Parathyroid adenoma (tissue), 2 donors: ENCODE results near the gene ST6GALNAC6.

ENCODE experiments used
- H2AFZ ChIP-seq: fragments of 300-600 bp; sonication (generic); one replicate; pipeline ENCODE4 v1.7.0; 2017; ENCODE audit warnings: antibody characterized with exemption, mild to moderate bottlenecking
- H3K27ac ChIP-seq: fragments of 300-600 bp; sonication (generic); one replicate; pipeline ENCODE4 v1.7.0; 2017
- H3K27me3 ChIP-seq: fragments of 300-600 bp; sonication (generic); one replicate; pipeline ENCODE4 v1.7.0; 2017; ENCODE audit warnings: low read length; ENCODE audit not compliant: control insufficient read depth, insufficient read depth
- H3K36me3 ChIP-seq: fragments of 300-600 bp; sonication (generic); one replicate; pipeline ENCODE4 v1.7.0; 2017; ENCODE audit warnings: low read length; ENCODE audit not compliant: control insufficient read depth, insufficient read depth
- H3K4me1 ChIP-seq: fragments of 300-600 bp; sonication (generic); one replicate; pipeline ENCODE4 v1.7.0; 2017; ENCODE audit warnings: control low read depth
- H3K4me2 ChIP-seq: fragments of 300-600 bp; sonication (generic); one replicate; pipeline ENCODE4 v1.7.0; 2017; ENCODE audit warnings: low read length
- H3K4me3 ChIP-seq: fragments of 300-600 bp; sonication (generic); one replicate; pipeline ENCODE4 v1.7.0; 2017; ENCODE audit warnings: low read depth, low read length
- H3K79me2 ChIP-seq: fragments of 300-600 bp; sonication (generic); one replicate; pipeline ENCODE4 v1.7.0; 2017; ENCODE audit warnings: control low read depth
- H3K9ac ChIP-seq: fragments of 300-600 bp; sonication (generic); one replicate; pipeline ENCODE4 v1.7.0; 2017; ENCODE audit warnings: mild to moderate bottlenecking
- H3K9me3 ChIP-seq: fragments of 300-600 bp; sonication (generic); one replicate; pipeline ENCODE4 v1.7.0; 2017; ENCODE audit warnings: low read length; ENCODE audit not compliant: control insufficient read depth
- CTCF ChIP-seq: fragments of 300-600 bp; sonication (generic); IDR thresholded peaks from one replicate; pipeline ENCODE4 v1.7.0; 2017; ENCODE audit warnings: antibody characterized with exemption, mild to moderate bottlenecking
- donor health status: primary hyperparathyroidism.

ST6GALNAC6 gene

GRCh38 chr9:127938298-127938690 lies 38.9 kb upstream of the ST6GALNAC6 start:
- no peak overlapping the region for H3K9ac ChIP-seq

GRCh38 chr9:127937388-127938297 lies 38.2 kb upstream of the ST6GALNAC6 start, which contains the start of gene DPM2:
DPM2 (minus strand) TSS chr9:127937854; CDS start chr9:127937820, 34 bp downstream.
- Histone ChIP-seq H3K9me3 (no peaks in the 10 kb centered on the region), H3K79me2 (peaks cover 5% of the 10 kb centered on the region), H3K27ac (peak within 1 kb of the TSS; percentile 19), H2AFZ (peak within 1 kb of the TSS; percentile 78), H3K27me3 (no peaks in the 10 kb centered on the region), H3K4me3 (peak within 1 kb of the TSS; percentile 98), H3K4me2 (peak within 1 kb of the TSS; percentile 99), H3K4me1 (no peaks in the 10 kb centered on the region), H3K36me3 (no peaks in the 10 kb centered on the region), H3K9ac (no peak within 1 kb of the TSS)
- no peak for TF ChIP-seq CTCF

More at GRCh38 chr9:127938298-127938690, 38.9 kb upstream of the ST6GALNAC6 start:
- no peaks in the 10 kb centered on the region for H3K36me3 ChIP-seq
- no peaks in the 10 kb centered on the region for H3K27me3 ChIP-seq
- H3K4me2 ChIP-seq = peak overlapping the region; percentile 99
- peaks cover 5% of the 10 kb centered on the region for H3K79me2 ChIP-seq
- no peak overlapping the region for H3K27ac ChIP-seq
- H3K4me3 ChIP-seq = no peak overlapping the region
- no peaks in the 10 kb centered on the region for H3K9me3 ChIP-seq
- no peak for TF ChIP-seq CTCF
- H3K4me1 ChIP-seq = no peaks in the 10 kb centered on the region
- H2AFZ ChIP-seq = peak overlapping the region; percentile 78

GRCh38 chr9:127937056-127937387 lies 37.6 kb upstream of the ST6GALNAC6 start:
- H3K4me2 ChIP-seq = peak overlapping the region; percentile 99
- H3K4me1 ChIP-seq = no peaks in the 10 kb centered on the region
- no peaks in the 10 kb centered on the region for H3K9me3 ChIP-seq
- H3K36me3 ChIP-seq = no peaks in the 10 kb centered on the region
- peak overlapping the region; percentile 78 for H2AFZ ChIP-seq
- H3K4me3 ChIP-seq = peak overlapping the region; percentile 98
- no peak overlapping the region for H3K9ac ChIP-seq
- no peak overlapping the region for H3K27ac ChIP-seq
- peaks cover 5% of the 10 kb centered on the region for H3K79me2 ChIP-seq
- no peaks in the 10 kb centered on the region for H3K27me3 ChIP-seq
- TF ChIP-seq CTCF = no peak

- Histone ChIP-seq H3K4me2 (peak overlapping the region; percentile 99), H3K27ac (no peak overlapping the region), H3K4me3 (no peak overlapping the region), H3K4me1 (no peaks in the 10 kb centered on the region), H3K36me3 (no peaks in the 10 kb centered on the region), H3K9ac (no peak overlapping the region), H3K27me3 (no peaks in the 10 kb centered on the region), H3K79me2 (peaks cover 5% of the 10 kb centered on the region), H2AFZ (no peak overlapping the region), H3K9me3 (no peaks in the 10 kb centered on the region)
- TF ChIP-seq CTCF = no peak
These were observed 37.0 kb upstream of the ST6GALNAC6 start for GRCh38 chr9:127936347-127936852.
